NCI-H2107 treated with DMSO at 0.1 percent for 48 hours (cell line): ENCODE results near the gene CRTC3.
"Not testable (repeated sequence)": the region's sequence is repeated elsewhere in the genome, so short reads cannot be mapped to it uniquely, and the experiment has no call there.

Experiments used
- DNase-seq: peaks from one replicate; lab custom pipeline; 2025; ENCODE audit not compliant: unreplicated experiment; lab: John Stamatoyannopoulos, UW

Gene CRTC3

GRCh38 chr15:90520365-90520764 lies 9.4 kb upstream of the CRTC3 start:
- no peak for DNase-seq

DNA sequence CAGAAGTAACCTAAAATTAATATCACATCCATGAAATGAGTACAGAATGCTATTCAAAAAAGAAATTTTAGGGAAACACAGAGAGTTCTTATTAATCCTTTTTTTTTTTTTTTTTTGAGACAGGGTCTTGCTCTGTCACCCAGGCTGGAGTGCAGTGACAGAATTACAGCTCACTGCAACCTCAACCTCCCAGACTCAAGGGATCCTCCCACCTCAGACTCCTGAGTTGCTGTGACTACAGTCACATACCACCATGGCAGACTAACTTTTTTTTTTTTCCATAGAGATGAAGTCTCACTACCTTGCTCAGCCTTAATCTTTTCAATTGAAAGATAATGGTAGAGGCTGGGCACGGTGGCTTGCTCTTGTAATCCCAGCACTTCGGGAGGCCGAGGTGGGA lies 6.3 kb upstream of the CRTC3 start:
- DNase-seq = no peak

- DNase-seq = not testable (repeated sequence)
These were observed 5.5 kb upstream of the CRTC3 start for GRCh38 chr15:90524018-90524803.

- no peak for DNase-seq
These were observed 732 bp upstream of the CRTC3 start for GRCh38 chr15:90529011-90529370.

DNA sequence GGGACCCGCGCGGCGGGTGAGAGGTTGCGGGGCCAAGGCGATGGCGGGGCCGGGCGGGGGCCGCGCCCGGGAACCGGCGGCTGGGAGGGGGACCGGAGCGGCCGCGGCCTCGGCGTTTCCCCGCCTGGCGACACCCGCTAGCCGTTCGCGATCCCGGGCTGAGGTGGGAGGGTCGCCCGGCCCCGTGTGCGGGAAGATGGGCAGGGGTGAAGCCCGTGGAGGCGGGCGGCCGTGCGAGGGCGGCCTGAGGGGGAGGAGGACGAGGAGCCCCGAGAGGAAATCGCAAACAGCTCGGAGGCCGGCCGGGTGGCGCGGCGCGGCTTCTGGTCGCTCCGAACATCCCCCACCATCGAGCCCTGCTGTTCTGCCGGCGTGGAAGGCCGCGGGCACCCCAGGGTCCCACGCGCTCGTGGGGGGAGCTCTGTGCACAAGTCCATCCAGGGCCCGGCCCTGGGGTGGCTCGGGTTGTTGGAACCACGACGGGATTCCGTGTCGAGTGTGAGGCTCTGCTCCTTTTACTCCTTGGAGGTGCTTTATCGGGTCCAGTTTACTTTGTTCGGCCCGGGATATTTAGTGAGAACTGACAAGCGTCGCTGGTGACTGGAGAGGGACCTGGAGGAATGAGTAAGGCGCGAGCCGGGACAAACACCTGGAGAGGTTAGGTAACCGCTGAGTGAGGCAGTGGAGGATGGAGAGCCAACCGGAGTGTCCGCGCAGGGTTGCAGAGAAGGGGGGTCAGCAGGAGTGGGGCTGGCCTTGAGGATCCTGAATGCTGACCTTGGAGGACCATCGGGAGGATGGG lies 728 bp downstream of the CRTC3 start:
- no peak for DNase-seq

GRCh38 chr15:90531147-90531546 lies 1.4 kb downstream of the CRTC3 start:
- no peak for DNase-seq

DNA sequence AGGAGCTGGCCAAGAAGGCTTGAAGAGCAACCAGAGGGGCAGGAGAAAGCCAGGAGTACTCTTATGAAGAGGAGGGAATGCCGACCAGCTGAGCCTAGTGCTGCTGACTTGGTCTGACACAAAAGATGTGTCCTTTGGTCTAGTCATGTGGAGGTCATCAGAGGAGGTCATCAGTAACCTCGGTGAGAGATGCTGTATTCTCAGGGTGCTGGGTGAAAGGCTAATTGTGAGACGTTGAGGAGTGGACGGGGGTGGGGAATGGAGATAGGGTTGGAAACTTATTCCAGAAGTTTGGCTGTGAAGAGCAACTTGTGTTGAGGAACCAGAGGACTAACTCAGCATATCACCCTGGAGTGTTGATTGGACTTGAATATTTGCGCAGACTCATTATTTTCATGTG lies 5.5 kb downstream of the CRTC3 start:
- no peak for DNase-seq

DNA sequence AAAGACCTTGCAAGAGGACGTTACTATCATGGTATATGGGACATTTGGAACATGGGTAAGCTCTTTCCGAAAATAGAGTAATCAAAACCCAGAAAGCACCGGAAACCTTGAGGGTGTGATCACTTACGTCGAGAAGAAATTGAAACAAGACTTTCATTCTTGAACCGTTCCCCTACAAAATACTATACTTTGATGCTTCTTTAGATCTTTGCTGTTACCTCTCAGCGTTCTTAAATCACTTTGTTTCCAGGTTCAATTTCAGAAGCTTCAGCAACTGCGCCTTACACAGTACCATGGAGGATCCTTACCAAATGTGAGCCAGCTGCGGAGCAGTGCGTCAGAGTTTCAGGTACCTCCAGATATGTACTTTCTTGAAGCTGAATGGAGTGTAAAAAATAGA lies 10.1 kb downstream of the CRTC3 start:
- no peak for DNase-seq

GRCh38 chr15:90540768-90541167 lies 11.0 kb downstream of the CRTC3 start:
- DNase-seq = no peak

GRCh38 chr15:90545095-90545494 lies 15.4 kb downstream of the CRTC3 start:
- DNase-seq = no peak

- no peak for DNase-seq
These were observed 17.8 kb downstream of the CRTC3 start for GRCh38 chr15:90547540-90547939.

- no peak for DNase-seq
These were observed 21.2 kb downstream of the CRTC3 start for GRCh38 chr15:90550919-90551318.

- no peak for DNase-seq
These were observed 22.6 kb downstream of the CRTC3 start for GRCh38 chr15:90552162-90552928.

DNA sequence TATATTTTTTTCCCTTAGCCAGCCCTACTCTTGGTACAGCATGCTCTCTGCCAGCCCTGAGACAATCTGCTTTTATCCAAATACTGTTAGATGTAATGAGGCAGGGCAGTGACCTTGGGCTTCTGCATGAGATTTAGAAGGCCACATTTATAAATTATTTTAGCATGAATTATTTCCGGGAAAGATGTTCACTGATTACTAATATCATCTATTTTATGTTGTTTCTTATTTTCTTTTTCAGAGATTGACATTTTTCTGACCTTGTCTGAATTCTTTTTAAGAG lies 23.1 kb downstream of the CRTC3 start:
- DNase-seq = no peak

DNA sequence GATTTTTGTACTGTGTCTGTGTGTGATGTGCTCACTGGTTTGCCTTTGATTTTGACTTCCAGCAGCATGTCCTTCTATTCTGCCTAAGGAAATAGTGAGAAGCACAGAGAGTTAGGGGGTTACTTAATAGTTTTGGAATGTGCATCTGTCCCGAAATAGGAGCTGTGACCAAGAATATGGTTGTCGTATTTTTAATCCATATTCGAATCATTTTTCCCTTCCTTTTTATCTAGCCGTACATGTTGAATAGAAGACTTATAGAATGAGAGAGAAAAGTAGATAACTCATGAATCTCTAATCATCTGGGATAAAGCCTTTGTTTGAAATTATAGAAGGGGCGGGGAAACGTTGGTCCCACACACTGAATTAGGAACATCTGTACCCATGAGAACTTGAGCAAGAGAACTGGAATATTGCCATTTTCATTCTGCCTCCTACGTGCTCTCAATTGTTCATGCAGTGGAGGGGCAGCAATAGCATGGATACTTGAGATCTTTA lies 23.6 kb downstream of the CRTC3 start:
- DNase-seq = no peak

DNA sequence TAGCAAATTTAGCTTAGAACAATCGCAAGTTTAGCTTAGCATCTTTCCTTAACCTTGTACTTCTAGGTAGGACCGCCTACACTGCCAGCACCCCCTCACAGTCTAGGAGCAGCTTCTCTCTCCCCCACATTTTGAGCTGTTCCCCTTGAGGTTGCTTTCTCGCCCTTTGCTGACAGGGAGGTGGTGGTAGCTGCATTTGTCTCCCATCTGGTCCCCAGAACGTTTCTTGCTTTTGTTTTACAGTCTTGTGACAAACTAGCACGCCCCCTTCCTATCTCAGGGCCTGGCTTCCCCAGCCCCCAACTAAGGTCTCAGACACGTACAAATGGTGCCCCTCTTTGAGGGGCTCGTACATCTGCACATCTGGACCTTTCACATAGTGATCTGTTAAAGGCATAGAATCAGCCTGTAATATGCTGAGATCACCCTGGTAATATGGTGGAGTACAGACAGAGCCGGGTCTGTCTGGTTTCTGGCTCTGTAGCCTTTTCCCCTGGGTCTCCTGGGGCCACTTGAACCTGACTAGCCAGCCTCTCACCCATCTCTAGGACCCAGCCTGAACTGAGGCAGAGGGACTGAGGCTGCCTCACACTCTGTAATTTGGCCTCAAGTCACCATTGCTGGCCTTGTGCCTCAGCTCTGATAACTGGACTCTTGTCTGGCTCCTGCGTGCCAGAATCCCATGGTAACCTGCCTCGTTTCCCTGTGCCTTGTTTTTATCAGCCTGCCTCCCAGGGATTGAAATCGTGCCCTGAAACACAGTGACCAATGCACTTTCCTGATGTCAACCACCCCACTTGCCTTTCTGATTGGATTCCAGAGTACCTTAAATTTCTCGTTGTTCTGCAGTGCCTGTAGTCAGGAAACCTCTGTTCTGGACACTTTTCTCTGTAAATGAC lies 27.7 kb downstream of the CRTC3 start:
- DNase-seq = no peak

DNA sequence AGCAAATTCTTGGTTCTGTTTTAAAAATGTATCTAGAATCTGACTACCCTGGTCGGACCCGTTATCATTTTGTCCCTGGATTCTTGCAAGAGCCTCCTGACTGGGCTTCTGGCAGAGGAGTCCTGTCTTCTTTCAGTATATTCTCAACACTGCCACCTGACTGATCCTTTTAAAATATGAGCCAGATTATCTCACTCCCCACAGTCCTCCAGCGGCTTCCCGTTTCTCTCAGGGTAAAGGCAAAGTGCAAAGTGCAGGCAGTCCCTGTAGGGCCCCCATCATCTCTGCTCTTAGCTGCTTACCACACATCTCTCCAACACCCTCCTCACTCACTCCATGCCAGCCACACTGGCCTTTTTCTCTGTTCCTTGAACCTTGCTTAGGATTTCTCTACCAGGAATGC lies 28.4 kb downstream of the CRTC3 start:
- no peak for DNase-seq

- no peak for DNase-seq
These were observed 29.4 kb downstream of the CRTC3 start for GRCh38 chr15:90559119-90559518.

DNA sequence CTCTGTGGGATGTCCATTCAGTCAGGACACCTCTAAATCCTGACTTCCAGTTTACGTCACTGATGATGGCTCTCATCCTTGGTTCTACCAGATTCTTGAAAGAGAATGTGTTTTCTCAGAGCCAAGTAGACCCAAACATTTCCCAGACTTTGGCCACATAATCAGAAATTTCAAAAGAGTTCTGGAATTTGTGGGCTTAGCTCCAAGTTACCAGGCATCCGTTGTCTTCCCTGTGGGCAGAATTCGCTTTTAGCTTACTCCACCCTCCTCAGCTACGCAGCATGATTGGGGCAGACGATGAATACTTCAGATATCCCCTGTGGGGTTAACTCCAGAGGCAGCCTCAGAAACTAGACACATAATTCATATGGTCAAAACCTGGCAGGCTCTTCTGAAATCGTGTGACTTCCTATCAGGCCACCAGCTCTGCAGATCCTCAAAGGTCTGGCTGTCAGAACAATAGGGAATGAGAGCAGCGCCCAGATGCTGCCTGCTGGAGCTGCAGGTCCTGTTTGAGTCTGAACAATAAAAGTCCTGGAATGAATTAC lies 30.6 kb downstream of the CRTC3 start:
- no peak for DNase-seq
